GM18499 (cell line): ENCODE measurements around the gene FCN1.
"Not testable (repeated sequence)": the region's sequence is repeated elsewhere in the genome, so short reads cannot be mapped to it uniquely, and the experiment has no call there.

Experiments used
- ATAC-seq: cut with Tn5 transposase; IDR thresholded peaks from one replicate; pipeline ENCODE4 v1.9.1; 2021; ENCODE audit warnings: moderate number of reproducible peaks; ENCODE audit not compliant: insufficient read depth, unreplicated experiment

FCN1 gene

DNA sequence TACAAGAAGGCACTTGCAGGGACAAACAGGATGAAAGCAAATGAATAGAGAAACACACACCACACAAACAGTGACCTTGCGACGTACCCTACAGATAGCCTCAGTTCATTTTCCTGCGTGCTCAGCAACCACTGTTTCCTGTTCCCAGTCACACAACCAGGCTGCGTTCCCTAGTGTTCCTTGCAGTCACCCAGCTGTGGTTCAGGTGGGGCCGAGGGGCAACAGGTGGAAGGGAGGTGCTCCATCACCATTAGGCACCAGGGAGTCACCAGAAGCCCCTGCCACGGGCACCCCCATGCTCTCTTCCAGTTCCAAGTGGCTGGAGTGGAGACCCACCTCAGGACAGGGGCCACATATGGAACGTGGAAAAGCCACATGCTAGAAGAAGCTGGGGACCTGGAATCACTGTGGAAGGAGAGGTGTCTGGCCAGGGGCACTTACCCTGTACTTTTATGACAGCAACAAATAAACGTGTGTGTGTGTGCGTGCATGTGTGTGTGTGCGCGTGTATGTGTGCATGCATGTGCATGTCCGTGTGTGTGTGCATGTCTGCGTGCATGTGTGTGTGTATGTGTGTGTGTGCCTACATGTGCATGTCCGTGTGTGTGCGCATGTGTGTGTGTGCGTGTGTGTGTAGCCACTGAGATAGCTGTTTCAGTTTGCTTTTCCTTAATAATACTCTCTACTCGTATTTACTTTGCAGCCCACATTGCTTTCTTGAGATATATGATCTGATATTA is 55.9 kb downstream of the FCN1 start:
- no peak for ATAC-seq

DNA sequence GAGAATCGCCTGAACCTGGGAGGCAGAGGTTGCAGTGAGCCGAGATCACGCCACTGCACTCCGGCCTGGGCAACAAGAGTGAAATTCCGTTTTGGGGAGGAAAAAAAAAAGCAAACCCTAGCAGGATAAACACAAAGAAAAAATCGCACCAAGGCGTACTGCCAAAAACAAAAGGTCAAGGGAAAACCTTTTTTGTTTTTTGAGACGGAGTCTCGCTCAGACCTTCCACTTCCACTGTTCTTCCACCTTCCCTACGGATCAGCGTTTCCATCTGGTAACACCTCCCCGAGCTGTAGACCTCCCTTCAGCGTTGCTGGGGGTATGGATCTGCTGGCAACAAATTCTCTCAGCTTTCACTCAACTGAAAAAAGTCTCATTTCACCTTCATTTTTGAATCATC is 57.2 kb downstream of the FCN1 start:
- ATAC-seq = no peak

DNA sequence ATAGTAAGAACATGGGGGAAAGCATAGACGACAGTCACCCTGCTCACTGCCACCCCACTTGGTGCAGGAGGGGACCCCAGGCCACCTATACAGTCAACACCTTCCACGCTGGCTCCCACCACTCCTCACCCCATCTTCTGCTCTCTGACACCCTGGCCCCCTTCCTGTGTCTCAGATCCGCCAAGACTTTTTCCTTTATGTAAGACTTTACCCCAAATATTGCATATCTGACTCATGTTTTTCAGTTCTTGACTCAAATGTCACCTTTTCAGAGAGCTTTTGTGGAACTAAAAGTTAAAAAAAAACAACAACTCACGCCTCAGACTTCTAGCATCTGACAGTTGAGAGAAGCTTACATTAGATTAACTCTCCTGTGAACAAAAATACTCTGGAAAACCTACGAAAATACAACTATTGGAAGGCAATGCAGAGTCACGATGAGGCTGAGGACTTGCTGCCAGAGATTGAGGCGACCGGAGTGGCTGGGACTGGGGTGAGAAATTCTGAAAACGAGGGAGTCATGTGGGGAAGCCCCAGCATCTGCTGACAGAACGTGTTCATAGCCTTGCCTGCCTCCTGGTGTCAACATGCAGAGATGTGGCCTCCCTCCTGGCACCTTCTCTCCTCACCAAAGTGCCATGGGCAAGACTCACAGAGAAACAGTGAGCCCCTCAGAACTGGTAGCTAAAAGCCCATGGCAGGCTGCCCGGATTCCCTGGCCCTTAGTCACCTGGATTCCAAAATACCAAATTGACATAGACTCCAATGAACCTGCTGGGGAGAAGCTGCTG is 59.5 kb downstream of the FCN1 start:
- peak; percentile 58 for ATAC-seq

- ATAC-seq = not testable (repeated sequence)
These were observed 60.3 kb downstream of the FCN1 start for GRCh38 chr9:134857451-134857850.

DNA sequence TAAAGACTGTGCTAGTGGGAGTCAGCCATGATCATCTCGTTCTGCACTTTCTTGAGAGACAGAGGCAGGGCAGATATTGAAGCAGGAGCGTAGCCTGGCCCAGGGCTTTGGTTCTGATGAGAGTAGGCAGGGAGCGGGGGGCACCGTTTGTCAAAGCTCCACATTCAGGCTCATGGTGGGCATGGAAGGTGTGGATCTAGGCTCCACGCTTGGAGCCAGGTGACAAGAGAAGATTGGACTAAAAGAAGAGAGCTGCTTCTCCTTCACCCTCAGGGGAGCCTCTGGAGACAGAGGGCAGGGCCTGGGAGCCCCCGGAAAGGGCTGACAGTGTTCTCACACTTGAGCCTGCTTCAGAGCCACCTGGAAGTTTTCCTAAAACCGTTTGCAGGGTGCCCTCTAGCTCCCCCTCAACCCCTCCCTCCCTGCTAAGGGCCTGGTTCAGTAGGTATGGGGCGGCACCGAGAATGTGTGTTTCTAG is 61.8 kb downstream of the FCN1 start:
- ATAC-seq = no peak
